Measurements from ENCODE around the gene SIGLEC11.
"Not testable (repeated sequence)": the region's sequence is repeated elsewhere in the genome, so short reads cannot be mapped to it uniquely, and the experiment has no call there.

SIGLEC11 gene

DNA sequence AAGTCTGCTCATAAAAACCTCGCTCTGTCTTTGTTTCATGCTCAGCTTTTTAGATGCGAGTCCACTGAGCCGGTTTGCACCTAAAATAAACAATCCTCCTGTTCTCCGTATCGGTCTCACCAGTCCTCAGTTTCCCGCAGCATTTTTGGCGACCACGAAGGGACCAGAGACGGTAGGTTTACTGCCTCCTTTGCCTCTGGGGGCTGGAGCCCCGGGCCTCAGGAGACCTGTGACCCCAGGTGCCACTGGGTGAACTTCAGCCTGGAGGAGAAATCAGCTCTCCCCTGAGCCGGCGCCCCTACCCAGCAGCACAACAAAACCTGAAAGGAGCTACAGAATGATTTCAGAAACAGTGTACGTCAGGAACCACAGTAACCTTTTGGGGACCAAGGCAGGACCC lies 8.1 kb downstream of the SIGLEC11 start:
- DNase-seq (ENCODE audit: extremely low read depth in 1 of 2, low read depth in 1 of 2) = no peak

DNA sequence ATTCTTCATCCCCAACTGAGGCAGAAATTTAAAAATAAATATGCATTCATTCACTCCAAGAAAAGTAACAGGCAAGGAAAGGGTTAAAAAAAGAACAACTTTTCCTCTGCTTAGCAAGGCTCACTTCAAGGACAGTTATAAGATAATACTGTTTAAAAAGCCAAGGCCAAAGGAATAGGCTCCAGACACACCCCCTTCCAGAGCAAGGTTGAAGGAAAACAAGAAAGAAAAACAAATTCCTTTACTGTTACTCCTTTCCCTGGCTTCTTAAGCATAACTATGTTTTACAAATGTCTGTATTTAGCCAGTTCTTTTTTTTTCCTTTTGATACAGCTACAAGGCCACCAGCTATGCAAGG lies 8.5 kb downstream of the SIGLEC11 start:
- DNase-seq (ENCODE audit: extremely low read depth in 1 of 2, low read depth in 1 of 2) = no peak

DNA sequence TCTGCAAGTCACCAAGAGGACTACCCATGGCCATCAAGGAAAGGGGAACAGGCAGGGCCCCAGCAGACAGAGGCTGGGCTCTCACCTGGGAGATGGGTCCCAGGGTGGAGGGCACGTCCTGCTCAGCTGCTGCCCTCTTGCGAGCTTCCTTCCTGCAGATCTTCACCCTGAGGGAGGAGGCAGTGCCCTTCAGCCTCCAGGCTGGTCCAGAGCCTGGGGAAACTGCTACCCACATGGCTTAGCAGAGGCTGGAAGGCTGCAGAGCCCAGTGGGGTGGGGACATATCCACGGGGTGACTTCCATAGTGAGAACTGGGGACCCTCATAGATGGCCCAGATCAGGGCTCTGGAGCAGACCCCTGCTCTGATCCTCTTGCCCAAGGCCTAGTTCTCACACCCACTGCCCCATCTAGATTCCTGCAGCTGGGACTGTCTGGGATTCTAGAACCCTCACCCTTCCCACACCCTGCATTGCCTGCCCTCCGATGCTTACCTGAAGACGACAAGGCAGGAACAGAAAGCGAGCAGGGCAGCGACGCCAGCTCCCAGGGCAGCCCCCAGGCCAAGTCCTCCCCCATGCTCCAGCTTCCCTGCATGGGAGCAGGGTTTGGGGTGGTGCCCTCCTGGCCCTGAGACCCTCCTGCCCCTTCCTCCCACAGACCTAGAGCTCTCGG lies 9.0 kb downstream of the SIGLEC11 start:
- DNase-seq (ENCODE audit: extremely low read depth in 1 of 2, low read depth in 1 of 2) = no peak

DNA sequence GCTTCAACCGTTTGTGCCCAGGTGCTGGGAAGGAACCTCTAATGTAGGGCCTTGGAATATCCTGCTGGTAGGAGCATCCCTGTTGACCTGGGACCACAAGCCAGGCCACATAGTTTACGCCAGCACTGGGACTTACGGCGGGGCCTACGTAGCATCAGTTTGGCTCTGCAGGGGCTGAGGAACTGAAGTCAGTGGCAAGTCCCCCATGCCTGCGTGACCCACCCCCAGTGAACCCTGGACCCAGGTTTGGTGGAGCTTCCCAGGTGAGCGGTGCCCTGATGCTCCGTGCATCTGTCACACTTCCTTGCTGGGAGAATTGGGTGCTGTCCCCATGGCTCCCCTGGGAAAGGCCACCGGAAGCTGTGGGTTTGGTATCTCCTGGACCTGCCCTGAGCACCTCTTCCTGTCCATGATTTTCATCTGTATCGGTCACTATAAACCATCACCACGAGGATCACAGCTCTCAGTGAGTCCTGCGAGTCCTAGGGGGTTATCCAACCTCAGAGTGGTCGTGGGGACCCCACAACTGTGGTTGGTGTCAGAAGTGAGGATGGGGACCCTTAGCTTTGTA lies 9.9 kb downstream of the SIGLEC11 start:
- no peak for DNase-seq (ENCODE audit: extremely low read depth in 1 of 2, low read depth in 1 of 2)

DNA sequence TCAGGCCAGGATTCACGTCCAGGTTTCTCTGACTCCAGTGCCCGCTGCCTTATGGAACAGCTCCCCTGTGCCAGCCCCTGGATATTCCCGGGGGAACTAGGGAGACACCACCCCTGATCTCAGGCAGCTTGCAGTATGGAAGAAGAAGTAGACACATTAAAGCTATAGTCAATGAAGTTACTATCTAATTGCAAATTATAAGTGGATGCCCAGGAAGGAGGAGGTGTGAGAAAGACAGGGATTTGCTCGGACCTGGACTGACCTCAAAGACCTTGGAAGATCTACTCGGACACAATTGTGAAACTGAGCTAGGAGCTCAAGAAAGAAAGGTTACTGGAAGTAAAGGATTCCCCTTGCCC lies 10.4 kb downstream of the SIGLEC11 start:
- DNase-seq (ENCODE audit: extremely low read depth in 1 of 2, low read depth in 1 of 2) = no peak

DNA sequence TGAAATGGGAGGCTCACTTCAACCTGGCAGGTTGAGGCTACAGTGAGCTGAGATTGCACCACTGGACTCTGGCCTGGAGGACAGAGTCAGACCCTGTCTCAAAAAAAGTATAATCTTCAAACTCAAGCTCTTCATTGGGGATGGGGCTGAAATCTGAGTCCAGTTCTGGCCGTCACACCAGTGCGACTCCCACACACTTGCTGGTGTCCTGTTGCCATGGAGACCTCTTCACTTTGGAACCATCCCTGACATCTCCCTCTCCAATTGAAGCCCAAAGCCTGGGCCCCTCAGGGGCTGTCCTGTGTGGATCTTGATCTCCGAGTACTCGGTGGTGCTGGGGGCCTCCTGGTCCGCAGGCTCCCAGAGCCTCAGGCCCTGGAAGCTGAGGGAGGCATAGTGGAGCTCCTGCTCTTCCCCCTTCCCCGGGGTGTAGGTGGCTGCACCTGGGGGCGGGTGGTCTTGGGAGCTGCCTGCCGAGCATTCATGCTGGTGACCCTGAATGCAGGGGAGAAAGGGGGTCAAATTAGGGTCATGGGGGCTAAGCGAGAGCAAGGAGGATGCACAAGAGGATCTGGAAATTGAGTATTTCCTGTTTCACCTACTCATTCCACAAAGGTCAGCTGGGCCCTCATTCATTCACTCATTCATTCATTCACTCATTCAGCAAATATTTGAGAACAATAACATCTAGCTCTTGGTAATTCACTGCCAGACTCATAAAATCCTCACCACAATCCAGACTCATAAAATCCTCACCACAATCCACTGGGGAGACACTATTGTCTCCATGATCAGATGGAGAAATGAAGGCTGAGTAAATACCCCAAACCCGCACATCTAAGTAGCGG lies 11.0 kb downstream of the SIGLEC11 start:
- no peak for DNase-seq (ENCODE audit: extremely low read depth in 1 of 2, low read depth in 1 of 2)

DNA sequence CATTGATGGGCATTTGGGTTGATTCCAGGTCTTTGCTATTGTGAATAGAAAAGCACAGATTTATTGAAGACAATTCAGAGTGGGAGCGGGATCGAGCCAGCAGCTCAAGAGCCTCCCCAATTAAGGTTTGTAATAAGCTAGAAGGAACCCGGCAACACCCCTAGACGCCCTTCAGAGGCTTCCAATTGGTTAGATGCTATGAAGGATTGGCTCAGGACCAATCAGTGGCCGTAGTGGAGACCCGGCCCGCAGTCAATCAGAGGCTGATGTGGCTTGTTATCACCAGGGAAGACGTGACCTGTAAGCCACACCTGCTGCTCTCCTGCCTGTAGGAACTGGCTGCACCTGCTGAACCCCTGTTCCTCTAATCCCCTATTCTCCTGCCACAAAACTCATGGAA lies 14.6 kb downstream of the SIGLEC11 start:
- no peak for DNase-seq (ENCODE audit: extremely low read depth in 1 of 2, low read depth in 1 of 2)

DNA sequence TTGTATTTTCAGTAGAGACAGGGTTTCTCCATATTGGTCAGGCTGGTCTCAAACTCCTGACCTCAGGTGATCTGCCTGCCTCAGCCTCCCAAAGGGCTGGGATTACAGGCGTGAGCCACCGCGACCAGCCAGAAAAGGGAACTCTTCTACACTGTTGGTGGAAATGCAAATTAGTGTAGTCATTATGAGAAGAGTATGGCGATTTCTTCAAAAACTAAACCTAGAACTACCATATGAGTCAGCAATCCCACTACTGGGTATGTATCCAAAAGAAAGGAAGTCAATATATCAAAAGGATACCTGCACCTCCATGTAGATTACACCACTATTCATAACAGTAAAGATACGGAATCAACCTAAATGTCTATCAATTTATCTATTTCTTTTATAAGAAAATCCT lies 16.4 kb downstream of the SIGLEC11 start:
- not testable (repeated sequence) for DNase-seq (ENCODE audit: extremely low read depth in 1 of 2, low read depth in 1 of 2)

DNA sequence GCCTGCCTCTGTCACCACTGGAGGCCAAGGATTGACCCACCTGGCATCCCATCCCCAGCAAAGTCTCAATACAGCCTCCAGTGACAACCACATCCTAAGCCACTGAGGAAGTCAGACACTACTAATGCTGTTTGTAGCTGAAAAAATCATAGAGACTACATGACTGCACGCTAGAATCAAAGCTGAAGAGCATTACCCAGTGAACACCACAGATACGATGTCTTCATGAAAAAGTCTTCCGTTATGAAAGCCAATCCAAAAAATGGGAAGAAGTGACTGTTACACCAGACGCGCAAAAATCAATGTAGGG lies 20.5 kb downstream of the SIGLEC11 start:
- no peak for DNase-seq (ENCODE audit: extremely low read depth in 1 of 2, low read depth in 1 of 2)

DNA sequence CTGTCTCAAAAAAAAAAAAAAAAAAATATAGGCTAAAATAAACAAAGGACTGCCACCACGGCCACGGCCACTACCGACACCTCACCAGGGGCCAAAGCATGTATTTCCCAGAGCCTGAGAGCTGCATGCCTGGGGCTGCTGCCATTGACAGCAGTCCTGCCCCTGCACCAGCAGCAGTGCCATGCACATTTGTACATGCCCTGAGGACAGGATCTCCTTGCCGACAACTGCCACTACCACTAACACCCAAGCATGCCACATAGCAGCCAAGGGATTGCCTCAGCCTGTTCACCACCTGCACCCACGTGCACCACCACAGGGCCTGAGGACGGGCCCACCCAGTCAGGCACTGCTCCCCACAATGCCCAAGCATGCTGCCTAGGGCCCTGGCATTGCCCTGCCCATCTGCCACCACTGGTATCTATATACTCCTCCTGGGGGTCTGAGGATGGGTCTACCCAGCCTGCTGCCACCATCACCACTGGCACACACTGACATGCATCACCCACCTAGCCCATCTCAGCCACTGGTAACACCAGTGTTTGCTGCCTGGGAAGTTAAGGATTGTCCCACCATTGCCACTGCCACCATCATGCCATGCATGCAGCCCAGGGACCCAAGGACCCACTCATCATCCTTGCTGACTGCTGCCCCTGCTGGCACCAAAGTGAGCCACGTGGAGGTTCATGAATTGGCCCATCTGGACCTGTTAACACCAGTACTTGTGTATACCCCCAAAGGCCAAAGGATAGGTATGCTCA lies 21.1 kb downstream of the SIGLEC11 start:
- DNase-seq (ENCODE audit: extremely low read depth in 1 of 2, low read depth in 1 of 2) = no peak

DNA sequence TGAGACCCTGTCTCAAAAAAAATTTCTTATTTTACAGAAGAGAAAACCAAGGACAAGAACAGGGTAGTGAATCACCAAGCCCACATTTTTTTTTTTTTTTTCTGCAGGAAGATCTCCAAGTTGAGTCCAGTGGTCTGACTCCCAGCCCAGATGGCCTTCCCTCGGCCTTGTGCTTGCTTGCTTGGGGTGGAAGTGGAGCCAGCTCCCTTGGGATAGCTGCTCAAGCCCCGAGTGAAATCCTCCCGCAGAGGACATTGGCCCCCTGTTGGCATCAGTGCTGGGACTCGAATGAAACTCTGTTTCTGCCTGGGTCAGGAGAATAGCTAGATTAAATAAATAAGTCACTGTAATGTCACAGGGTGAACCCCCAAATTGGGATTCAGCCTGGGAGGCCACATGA lies 22.3 kb downstream of the SIGLEC11 start:
- no peak for DNase-seq (ENCODE audit: extremely low read depth in 1 of 2, low read depth in 1 of 2)

DNA sequence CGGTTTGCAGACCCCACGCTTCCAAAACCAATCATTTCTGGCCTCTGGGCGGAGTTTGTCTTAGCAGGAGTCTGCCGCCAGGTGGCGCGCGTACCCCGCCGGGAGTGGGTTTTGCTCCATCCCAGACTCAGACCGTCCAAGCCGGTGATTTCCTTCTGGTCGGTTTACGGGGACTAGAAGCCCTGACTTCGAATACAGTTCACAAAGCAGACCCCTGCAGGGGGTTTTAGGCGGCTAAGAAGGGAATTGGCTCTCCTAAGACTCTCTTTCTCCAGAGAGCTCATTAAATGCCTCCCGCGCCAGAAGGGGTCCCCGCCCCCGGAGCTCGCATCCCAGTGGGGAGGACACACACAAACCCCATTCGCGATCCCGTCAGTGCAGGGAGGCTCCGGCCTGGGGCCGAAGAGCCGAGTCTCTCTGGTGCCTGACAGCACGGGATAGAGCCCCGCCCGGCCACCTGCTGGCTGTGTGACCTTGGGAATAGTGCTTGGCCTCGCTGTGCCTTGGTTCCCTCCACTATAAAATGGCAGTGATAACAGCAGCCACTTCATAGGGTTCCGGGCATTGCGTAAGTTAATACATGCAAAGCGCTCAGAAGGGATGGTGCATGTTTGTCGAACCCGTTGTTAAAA lies 23.1 kb downstream of the SIGLEC11 start:
- DNase-seq (ENCODE audit: extremely low read depth in 1 of 2, low read depth in 1 of 2) = peak; percentile 49 to 54

DNA sequence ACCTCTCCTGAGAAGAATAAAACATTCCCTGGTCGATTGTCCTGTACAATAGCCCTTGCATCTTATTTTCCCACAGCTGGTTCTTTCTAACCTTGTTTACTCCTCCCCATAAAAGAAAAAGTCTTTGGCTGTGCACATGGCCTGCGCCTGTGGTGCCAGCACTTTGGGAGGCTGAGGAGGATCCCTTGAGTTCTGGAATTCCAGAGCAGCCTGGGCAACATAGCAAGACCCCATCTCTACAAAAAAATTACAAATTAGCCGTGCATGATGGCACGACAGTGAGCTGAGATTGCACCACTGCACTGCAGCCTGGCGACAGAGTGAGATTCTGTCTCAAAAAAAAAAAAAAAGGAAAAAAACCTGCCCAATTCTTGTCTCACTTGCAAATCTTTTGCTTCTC lies 24.4 kb downstream of the SIGLEC11 start:
- DNase-seq (ENCODE audit: extremely low read depth in 1 of 2, low read depth in 1 of 2) = no peak

DNA sequence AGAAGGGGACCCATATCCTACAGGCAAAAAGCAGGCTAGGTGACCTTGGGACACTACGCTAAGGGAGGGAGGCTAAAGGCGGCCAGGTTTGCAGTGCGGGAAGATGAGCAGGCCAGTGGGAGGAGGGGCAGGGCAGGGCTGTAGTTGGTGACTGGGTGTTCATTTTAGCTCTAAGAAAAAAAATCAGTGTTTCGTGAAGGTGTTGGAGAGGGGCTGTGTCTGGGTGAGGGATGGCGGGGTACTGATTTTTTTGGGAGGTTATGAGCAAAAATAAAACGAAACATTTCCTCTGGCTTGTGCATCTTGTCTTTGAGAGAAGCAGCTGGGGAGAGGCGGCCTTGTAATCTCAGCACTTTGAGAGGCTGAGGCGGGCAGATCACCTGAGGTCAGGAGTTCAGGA lies 27.3 kb downstream of the SIGLEC11 start:
- DNase-seq (ENCODE audit: extremely low read depth in 1 of 2, low read depth in 1 of 2) = no peak

DNA sequence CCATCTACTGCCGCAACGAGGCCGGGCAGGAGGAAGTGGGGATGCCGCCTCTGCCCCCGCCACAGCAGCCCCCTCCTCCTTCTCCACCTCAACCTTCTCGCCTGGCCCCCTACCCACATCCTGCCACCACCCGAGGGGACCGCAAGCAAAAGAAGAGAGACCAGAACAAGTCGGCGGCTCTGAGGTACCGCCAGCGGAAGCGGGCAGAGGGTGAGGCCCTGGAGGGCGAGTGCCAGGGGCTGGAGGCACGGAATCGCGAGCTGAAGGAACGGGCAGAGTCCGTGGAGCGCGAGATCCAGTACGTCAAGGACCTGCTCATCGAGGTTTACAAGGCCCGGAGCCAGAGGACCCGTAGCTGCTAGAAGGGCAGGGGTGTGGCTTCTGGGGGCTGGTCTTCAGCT lies 28.2 kb downstream of the SIGLEC11 start:
- no peak for DNase-seq (ENCODE audit: extremely low read depth in 1 of 2, low read depth in 1 of 2)

DNA sequence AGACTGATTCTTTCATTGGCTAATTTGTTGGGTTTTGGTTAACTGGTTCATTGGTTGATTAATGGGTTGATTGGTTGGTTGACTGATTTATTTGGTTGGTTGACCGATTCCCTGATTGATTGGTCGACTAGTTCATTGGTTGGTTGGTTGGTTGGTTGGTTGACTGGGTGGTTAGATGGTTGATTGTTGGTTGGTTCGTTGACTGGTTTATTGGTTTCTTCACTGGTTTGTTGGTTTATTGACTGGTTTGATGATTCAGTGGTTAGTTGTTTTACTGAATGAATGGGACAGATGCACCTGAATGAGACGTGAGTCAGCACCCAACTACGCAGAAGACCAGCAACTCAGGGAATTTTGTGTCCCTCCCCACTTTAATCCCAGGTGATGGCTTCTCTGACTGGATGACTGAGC lies 28.9 kb downstream of the SIGLEC11 start:
- no peak for DNase-seq (ENCODE audit: extremely low read depth in 1 of 2, low read depth in 1 of 2)

DNA sequence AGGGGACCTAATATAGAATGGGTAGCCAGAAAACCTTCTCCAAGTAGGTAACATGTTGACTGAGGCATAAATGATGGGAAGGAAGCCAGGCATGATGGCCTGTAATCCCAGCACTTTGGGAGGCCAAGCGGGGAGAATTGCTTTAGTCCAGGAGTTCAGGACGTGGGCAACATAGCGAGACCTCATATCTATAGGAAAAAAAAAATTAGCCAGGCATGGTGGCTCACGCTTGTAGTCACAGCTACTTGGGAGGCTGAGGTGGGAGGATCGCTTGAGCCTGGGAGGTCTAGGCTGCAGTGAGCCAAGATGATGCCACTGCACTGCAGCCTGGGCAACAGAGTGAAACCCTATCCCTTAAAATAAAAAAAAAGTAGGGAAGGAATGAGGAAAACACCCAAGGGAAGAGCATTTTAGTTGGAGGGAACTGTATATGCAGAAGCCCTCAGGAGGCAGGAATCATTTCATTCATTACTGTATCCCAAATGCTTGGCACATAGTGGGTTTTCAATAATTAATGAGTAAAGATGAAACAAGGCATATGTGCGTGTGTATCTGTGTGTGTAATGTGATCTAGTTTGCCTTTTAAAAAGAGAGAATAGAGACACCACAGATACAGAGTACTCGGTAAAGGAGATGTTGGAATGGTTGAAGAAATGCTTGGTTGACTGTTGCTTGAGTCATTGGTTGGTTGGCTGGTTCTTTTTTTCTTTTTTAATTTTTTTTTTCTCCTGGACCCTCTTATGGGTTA lies 29.5 kb downstream of the SIGLEC11 start:
- no peak for DNase-seq (ENCODE audit: extremely low read depth in 1 of 2, low read depth in 1 of 2)

DNA sequence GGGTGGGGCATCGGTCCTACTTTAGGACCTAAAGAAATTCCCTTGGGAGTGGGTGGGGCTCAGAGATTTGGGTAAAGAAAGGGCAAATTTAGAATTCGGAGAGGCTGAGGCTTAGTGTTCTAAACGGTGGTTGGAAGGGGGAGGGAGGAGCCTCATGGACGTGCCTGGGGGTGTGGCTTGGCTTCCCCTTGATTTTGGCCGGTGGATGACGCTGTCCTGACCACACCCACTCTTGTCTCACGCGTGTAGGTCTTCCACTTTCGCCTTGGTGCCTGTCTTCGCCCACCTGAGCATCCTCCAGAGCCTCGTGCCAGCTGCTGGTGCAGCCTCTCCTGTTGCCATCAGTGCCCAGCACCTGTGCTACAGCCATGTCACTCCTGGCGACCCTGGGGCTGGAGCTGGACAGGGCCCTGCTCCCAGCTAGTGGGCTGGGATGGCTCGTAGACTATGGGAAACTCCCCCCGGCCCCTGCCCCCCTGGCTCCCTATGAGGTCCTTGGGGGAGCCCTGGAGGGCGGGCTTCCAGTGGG lies 30.4 kb downstream of the SIGLEC11 start:
- no peak for DNase-seq (ENCODE audit: extremely low read depth in 1 of 2, low read depth in 1 of 2)

DNA sequence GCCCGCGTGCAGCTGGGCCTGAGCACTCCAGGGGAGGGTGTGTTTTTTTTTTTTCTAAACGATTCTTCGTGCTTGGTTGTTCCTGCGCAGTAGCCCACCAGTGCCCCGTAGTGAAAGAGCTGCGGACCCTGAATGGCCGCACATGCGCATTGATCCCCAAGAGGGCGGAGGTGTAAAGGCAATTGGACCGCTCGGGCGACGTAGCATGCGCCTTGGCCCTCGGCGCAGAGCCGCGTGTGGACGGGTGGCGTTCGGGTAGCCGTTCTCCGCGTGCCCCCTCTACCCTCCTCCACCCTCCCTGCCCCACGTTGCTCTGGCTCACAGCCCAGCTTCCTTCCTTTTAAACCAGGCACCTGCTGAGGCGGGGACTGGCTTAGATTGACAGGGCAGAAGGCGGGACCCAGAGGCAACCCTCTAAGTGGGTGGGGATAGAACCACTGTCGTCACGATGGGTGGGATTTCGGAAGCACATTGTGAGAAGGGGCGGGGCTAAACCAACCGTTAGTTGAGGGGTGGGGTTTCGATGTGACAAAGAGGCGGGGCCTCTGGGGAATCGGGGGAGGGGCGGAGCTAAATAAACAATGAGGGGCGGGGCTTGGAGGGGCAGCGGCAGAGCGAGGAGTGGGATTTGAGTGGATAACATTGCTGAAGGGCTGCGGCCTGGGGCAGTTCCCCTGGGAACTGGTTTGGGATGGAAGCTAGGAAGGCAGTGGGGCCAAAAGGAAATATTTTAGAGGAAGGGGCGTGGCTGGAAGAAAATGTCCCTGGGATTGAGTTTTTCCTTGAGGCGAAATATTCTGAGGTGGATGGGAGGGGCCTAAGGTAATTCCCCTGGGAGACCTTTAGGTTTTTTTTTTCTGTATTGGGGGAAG lies 31.1 kb downstream of the SIGLEC11 start:
- DNase-seq (ENCODE audit: extremely low read depth in 1 of 2, low read depth in 1 of 2) = peak; percentile 74 to 92

All from stimulated activated CD8-positive, alpha-beta memory T cell treated with anti-CD3 and anti-CD28 coated beads, Interleukin-7, amount 100 ng/mL, for 48 hours (primary cell).